Endothelial cell of umbilical vein (primary cell): Measurements from ENCODE around the gene PGBD5. TPM values are rescaled to one million over a fixed set of nuclear protein-coding genes. Genes with fewer than 3 reads are reported as not detected.

Experiments
- BruUV-seq: library from RNA; stranded (reverse); fragments of 400-500 nt; replicated peaks from 2 replicates; lab custom pipeline; 2021; lab: Mats Ljungman, UMichigan
- CTCF ChIA-PET: fragments of 300-600, 350-600 bp; sonication (Branson Sonifier 250); formaldehyde crosslinking; loops from one replicate; lab custom pipeline; 2021; ENCODE audit warnings: antibody characterized with exemption, inconsistent platforms; lab: Charles Lee
- POLR2A ChIA-PET: fragments of 300-600, 350-600 bp; sonication (Branson Sonifier 250); formaldehyde crosslinking; loops from one replicate; lab custom pipeline; 2021; ENCODE audit warnings: antibody characterized with exemption, inconsistent platforms; lab: Charles Lee
- DNase-seq: peaks from one replicate; pipeline ENCODE4 v3.0.0-alpha.2; 2011; ENCODE audit warnings: low read depth, low spot score
- FAIRE-seq: peaks from 2 replicates; lab custom pipeline; 2011; peaks lifted over from hg19 to GRCh38; lab: Jason Lieb, UNC
- H2AFZ ChIP-seq: 2 replicates; pipeline ENCODE4 v1.6.0; 2012; ENCODE audit warnings: low read depth, low read length, control low read depth, inconsistent platforms
- H3K27ac ChIP-seq: 2 replicates; pipeline ENCODE4 v1.5.1; 2011; ENCODE audit warnings: low read depth, mild to moderate bottlenecking, control low read depth, low read length, moderate library complexity; ENCODE audit not compliant: insufficient read depth
- H3K27me3 ChIP-seq, 2 experiments: 2 replicates each; pipeline versions ENCODE4 v1.6.0 to v1.6.1; 2011; ENCODE audit warnings: low read length in 2 of 2, mixed read lengths in 1 of 2; ENCODE audit not compliant: control insufficient read depth in 2 of 2, insufficient read depth in 2 of 2
- H3K36me3 ChIP-seq, 2 experiments: 2 replicates in 1 of 2; 3 replicates in 1 of 2; pipeline ENCODE4 v1.5.1; 2011; ENCODE audit warnings: low read length in 2 of 2, mild to moderate bottlenecking in 1 of 2, moderate library complexity in 1 of 2; ENCODE audit not compliant: control insufficient read depth in 2 of 2, insufficient read depth in 2 of 2; ENCODE audit errors: extremely low read depth in 1 of 2
- H3K4me1 ChIP-seq: 3 replicates; pipeline ENCODE4 v1.5.1; 2011; ENCODE audit warnings: mild to moderate bottlenecking, low read length; ENCODE audit not compliant: control insufficient read depth, insufficient read depth; ENCODE audit errors: extremely low read depth
- H3K4me2 ChIP-seq: 2 replicates; pipeline ENCODE4 v1.6.1; 2011; ENCODE audit warnings: low read length, control low read depth, mixed read lengths; ENCODE audit not compliant: insufficient read depth
- H3K4me3 ChIP-seq, 3 experiments: fragments of 200-600 bp in 1 of 3; sonication (generic), shearing (Covaris generic) in 1 of 3; replicated peaks in 1 of 3; 2 replicates each; pipeline ENCODE4 v1.5.1; 2011 to 2016; ENCODE audit warnings: control low read depth in 3 of 3, low read length in 3 of 3, mild to moderate bottlenecking in 2 of 3, inconsistent platforms in 1 of 3, low read depth in 1 of 3, moderate library complexity in 1 of 3; ENCODE audit not compliant: insufficient read depth in 1 of 3
- H3K79me2 ChIP-seq: 2 replicates; pipeline ENCODE4 v1.6.0; 2012; ENCODE audit warnings: low read length, inconsistent platforms; ENCODE audit not compliant: control insufficient read depth, insufficient read depth
- H3K9ac ChIP-seq: replicated peaks from 2 replicates; pipeline ENCODE3; 2011; ENCODE audit warnings: low read length, control low read depth; ENCODE audit not compliant: insufficient read depth; ENCODE audit errors: extremely low read depth
- H3K9me1 ChIP-seq: replicated peaks from 3 replicates; pipeline ENCODE4 v1.6.0; 2011; ENCODE audit warnings: mild to moderate bottlenecking, low read length; ENCODE audit not compliant: control insufficient read depth, insufficient read depth; ENCODE audit errors: extremely low read depth
- H3K9me3 ChIP-seq: replicated peaks from 2 replicates; pipeline ENCODE4 v1.5.1; 2012; ENCODE audit warnings: low read length, inconsistent platforms; ENCODE audit not compliant: control insufficient read depth, insufficient read depth
- H4K20me1 ChIP-seq: replicated peaks from 2 replicates; pipeline ENCODE3; 2011; ENCODE audit warnings: mild to moderate bottlenecking, low read length; ENCODE audit not compliant: control insufficient read depth, insufficient read depth; ENCODE audit errors: extremely low read depth
- CTCF ChIP-seq, 2 donors: IDR thresholded peaks; 1 replicate in 1 of 2; 2 replicates in 1 of 2; pipeline ENCODE4 v1.5.1; 2011; ENCODE audit warnings: low read length in 2 of 2, mild to moderate bottlenecking in 2 of 2, moderate library complexity in 2 of 2, control low read depth in 1 of 2, inconsistent platforms in 1 of 2, low read depth in 1 of 2; ENCODE audit not compliant: insufficient read depth in 1 of 2; ENCODE audit errors: extremely low read depth in 1 of 2
- FOS ChIP-seq: IDR thresholded peaks from 2 replicates; pipeline ENCODE4 v1.6.1; 2011; ENCODE audit warnings: mild to moderate bottlenecking, low read length, moderate library complexity, borderline replicate concordance; ENCODE audit not compliant: insufficient read depth
- GATA2 ChIP-seq: IDR thresholded peaks from 2 replicates; pipeline ENCODE4 v1.7.0; 2011; ENCODE audit warnings: low read depth, mild to moderate bottlenecking, moderate library complexity, mixed read lengths, low read length; ENCODE audit not compliant: insufficient read length, insufficient read depth
- JUN ChIP-seq: IDR thresholded peaks from 2 replicates; pipeline ENCODE4 v1.6.1; 2011; ENCODE audit warnings: borderline replicate concordance, low read depth; ENCODE audit not compliant: insufficient read length, insufficient read depth
- MAX ChIP-seq: IDR thresholded peaks from 2 replicates; pipeline ENCODE4 v1.6.1; 2011; ENCODE audit not compliant: insufficient read depth, insufficient read length
- POLR2A ChIP-seq: IDR thresholded peaks from 2 replicates; pipeline ENCODE4 v1.6.1; 2012; ENCODE audit warnings: low read depth, mild to moderate bottlenecking, control low read depth, low read length
- POLR2AphosphoS5 ChIP-seq: IDR thresholded peaks from 2 replicates; pipeline ENCODE4 v1.6.1; 2012; ENCODE audit warnings: low read depth, mild to moderate bottlenecking, control low read depth, low read length, moderate library complexity; ENCODE audit not compliant: insufficient read depth
- dilution Hi-C: fragments of 300-500 bp; cut with MboI; formaldehyde crosslinking; loops from one replicate; pipeline ENCODE4 v1.15.0; 2019; ENCODE audit warnings: low sequenced_read_pairs; ENCODE audit not compliant: extremely low pct_ligation_motif_present
- intact Hi-C: fragments of 100-400 bp; cut with micrococcal nuclease; formaldehyde crosslinking; loops from one replicate; pipeline ENCODE4 v1.10.0; 2022
- polyA plus RNA-seq, 4 experiments: library from polyadenylated mRNA; depleted of rRNA in 3 of 4; stranded (reverse) in 3 of 4; unstranded in 1 of 4; fragments of >200 nt; gene quantifications; 2 replicates each; pipeline versions ENCODE4 v1.2.1 to v1.2.3, GENCODE V29; 2011 to 2012; ENCODE audit warnings: missing spikeins in 1 of 4
- total RNA-seq: library from RNA; stranded (reverse); gene quantifications from 2 replicates; pipeline ENCODE4 v1.2.3, GENCODE V29; 2021

The PGBD5 gene
- total and polyA plus RNA-seq, 2 donors (not counting 3 experiments of a cell fraction or from before 2014, with no cell fraction given): 0.03 TPM; not detected in 1

GRCh38 chr1:230284891-230285290 is 141.2 kb downstream of the PGBD5 start:
- Histone ChIP-seq H3K4me1 (peaks cover 5% of the 10 kb centered on the region), H3K4me3 (no peak overlapping the region), H3K27ac (no peak overlapping the region), H2AFZ (no peak overlapping the region), H3K27me3 (no peaks in the 10 kb centered on the region), H3K4me2 (no peak overlapping the region), H3K36me3 (no peaks in the 10 kb centered on the region), H4K20me1 (no peaks in the 10 kb centered on the region), H3K9ac (no peak overlapping the region), H3K9me3 (no peaks in the 10 kb centered on the region), H3K9me1 (no peaks in the 10 kb centered on the region), H3K79me2 (no peaks in the 10 kb centered on the region)
- intact Hi-C loops (no loop called here), dilution Hi-C loops (no loop called here)
- TF ChIP-seq MAX (no peak), FOS (no peak), JUN (no peak), POLR2AphosphoS5 (no peak), GATA2 (no peak), POLR2A (no peak), CTCF (IDR thresholded peaks at IDR 0.05; ENCODE audit: extremely low read depth in 1 of 2, insufficient read depth in 1 of 2, low read depth in 1 of 2, low read length in 2 of 2) (no peak)
- ChIA-PET CTCF (no interaction called here), POLR2A (no interaction called here)
- no TSS peak for BruUV-seq
- FAIRE-seq (no peak), DNase-seq (no peak)
